ENCODE measurements around the gene GABPA. TPM values are rescaled to one million over a fixed set of nuclear protein-coding genes. Genes with fewer than 3 reads are reported as not detected.

GABPA gene
- total RNA-seq, 2 donors from 2014 or later: 14.9 to 35.9 TPM

DNA sequence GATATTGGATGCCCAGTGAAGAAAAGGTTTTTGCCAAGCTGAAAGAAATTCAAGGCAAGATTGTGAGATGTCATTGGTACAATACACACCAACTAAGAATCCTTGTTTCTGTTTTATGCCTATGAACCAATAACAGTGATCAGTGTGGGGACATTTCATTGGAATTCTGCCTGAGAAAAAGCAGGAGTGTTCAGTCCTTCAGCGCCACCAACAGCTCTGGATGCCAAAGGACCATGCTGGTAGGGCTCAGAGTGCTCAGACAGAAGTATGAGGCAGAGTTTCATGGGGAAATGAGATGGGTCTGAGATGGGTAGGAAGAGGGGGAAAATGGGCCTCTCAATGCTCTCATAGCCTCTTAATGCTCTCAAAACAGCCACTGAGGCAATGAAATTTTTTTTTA lies 56.5 kb downstream of the GABPA start:
- no peak overlapping the region for H3K27ac ChIP-seq
- no peaks in the 10 kb centered on the region for H3K9me3 ChIP-seq
- TF ChIP-seq, protein P1, sequence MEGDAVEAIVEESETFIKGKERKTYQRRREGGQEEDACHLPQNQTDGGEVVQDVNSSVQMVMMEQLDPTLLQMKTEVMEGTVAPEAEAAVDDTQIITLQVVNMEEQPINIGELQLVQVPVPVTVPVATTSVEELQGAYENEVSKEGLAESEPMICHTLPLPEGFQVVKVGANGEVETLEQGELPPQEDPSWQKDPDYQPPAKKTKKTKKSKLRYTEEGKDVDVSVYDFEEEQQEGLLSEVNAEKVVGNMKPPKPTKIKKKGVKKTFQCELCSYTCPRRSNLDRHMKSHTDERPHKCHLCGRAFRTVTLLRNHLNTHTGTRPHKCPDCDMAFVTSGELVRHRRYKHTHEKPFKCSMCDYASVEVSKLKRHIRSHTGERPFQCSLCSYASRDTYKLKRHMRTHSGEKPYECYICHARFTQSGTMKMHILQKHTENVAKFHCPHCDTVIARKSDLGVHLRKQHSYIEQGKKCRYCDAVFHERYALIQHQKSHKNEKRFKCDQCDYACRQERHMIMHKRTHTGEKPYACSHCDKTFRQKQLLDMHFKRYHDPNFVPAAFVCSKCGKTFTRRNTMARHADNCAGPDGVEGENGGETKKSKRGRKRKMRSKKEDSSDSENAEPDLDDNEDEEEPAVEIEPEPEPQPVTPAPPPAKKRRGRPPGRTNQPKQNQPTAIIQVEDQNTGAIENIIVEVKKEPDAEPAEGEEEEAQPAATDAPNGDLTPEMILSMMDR (IDR thresholded peaks at IDR 0.05): no peak
- DNase-seq (ENCODE audit: low spot score): no peak
- peaks cover 0 to 11% of the 10 kb centered on the region in 2 donors for H3K4me1 ChIP-seq (ENCODE audit: control insufficient read depth in 1 of 2, low read depth in 2 of 2)
- ATAC-seq (ENCODE audit: insufficient number of reproducible peaks, low FRiP score, low read depth): no peak
- H3K4me3 ChIP-seq: no peak overlapping the region
- H3K27me3 ChIP-seq (replicated peaks; ENCODE audit: insufficient read depth): no peaks in the 10 kb centered on the region
- no peaks in the 10 kb centered on the region for H3K36me3 ChIP-seq

DNA sequence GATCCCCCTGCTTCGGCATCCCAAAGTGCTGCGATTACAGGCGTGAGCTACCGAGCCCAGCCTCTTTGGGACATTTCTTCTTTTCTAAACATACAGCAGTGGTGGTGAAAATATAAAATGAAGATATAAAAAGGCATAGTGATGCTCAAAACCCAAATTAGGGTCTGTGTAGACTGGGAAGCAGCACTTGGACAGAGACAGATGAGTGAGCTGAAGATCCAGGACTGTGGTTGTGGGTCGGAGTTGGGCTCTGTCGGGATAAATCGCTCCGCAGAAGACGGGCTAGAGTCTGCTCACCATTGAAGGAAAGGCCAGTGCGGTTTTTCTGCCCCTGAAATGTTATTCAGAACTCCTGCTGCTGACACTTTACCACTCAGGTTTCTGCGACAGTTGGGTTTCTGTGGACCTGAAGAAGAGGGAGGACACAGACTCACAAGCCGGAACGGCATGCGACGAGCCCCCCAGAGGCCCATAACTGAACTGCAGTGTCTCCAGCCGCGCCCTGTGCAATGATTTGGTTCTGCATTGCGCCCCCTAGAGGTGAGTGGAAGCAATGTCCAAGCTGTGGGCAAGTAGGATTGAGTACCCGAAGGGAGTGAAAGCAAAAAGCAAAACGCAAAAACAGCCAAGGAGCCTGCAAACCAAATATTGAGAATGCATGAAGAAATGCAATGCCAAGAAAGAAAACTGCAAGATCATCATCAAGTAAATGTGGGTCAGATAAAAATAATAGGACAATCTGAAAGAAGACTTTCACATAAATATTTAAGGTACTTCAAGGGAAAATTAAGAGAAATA lies 66.6 kb downstream of the GABPA start:
- Histone ChIP-seq H3K36me3 (no peaks in the 10 kb centered on the region), H3K27ac (no peak overlapping the region), H3K4me3 (no peak overlapping the region), H3K27me3 (replicated peaks; ENCODE audit: insufficient read depth) (no peaks in the 10 kb centered on the region), H3K4me1 (ENCODE audit: control insufficient read depth in 1 of 2, low read depth in 2 of 2) (peaks cover 0 to 5% of the 10 kb centered on the region in 2 donors), H3K9me3 (no peaks in the 10 kb centered on the region)
- ATAC-seq (ENCODE audit: insufficient number of reproducible peaks, low FRiP score, low read depth): no peak
- TF ChIP-seq, protein P1 (IDR thresholded peaks at IDR 0.05): peak; percentile 84
- peak; percentile 19 for DNase-seq (ENCODE audit: low spot score)

DNA sequence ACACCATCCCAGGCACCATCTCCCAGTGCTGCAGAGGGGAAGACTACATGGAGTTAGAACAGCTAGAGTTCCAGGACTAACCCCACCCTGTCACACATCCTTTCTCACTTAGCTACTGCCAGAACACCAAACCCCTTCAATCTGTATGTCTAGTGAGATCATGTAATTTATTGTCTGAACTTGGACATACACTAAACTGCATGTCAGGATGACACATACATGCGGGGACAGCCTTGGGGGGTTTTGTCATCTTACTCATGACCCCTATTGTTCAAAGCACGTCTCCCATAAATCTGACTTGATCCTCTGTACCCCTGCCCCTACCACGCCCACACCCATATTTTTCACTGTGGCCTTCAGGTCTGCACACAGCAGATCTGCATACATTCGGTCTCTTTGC lies 71.3 kb downstream of the GABPA start:
- DNase-seq (ENCODE audit: low spot score): no peak
- TF ChIP-seq, protein P1 (IDR thresholded peaks at IDR 0.05): no peak

DNA sequence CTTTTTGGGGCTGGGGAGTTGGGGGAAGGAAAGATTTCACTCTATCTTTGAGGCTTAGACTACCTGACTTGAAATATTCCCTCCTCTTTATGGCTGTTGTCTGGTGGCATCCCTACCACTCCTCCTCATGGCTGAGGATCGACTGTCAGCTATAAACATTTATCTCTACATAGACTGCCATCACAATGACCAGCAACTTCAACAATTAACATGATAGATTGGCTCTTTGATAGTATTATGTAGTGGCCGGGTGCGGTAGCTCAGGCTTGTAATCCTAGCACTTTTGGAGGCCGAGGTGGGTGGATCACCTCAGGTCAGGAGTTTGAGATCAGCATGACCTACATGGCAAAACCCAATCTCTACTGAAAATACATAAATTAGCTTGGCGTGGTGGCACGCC lies 72.4 kb downstream of the GABPA start:
- DNase-seq (ENCODE audit: low spot score) (no peak), ATAC-seq (ENCODE audit: insufficient number of reproducible peaks, low FRiP score, low read depth) (no peak)
- no peaks in the 10 kb centered on the region for H3K27me3 ChIP-seq (replicated peaks; ENCODE audit: insufficient read depth)
- TF ChIP-seq, protein P1 (IDR thresholded peaks at IDR 0.05): no peak
- no peak overlapping the region for H3K4me3 ChIP-seq
- H3K27ac ChIP-seq: no peak overlapping the region
- H3K36me3 ChIP-seq: no peaks in the 10 kb centered on the region
- H3K9me3 ChIP-seq: no peaks in the 10 kb centered on the region
- no peaks in the 10 kb centered on the region for H3K4me1 ChIP-seq (ENCODE audit: control insufficient read depth in 1 of 2, low read depth in 2 of 2)

More for the DNA sequence above, 71.3 kb downstream of the GABPA start:
- no peak for ATAC-seq (ENCODE audit: insufficient number of reproducible peaks, low FRiP score, low read depth)
- Histone ChIP-seq H3K36me3 (no peaks in the 10 kb centered on the region), H3K27me3 (replicated peaks; ENCODE audit: insufficient read depth) (no peaks in the 10 kb centered on the region), H3K4me1 (ENCODE audit: control insufficient read depth in 1 of 2, low read depth in 2 of 2) (peaks cover 0 to 5% of the 10 kb centered on the region in 2 donors), H3K4me3 (no peak overlapping the region), H3K27ac (no peak overlapping the region), H3K9me3 (no peaks in the 10 kb centered on the region)

DNA sequence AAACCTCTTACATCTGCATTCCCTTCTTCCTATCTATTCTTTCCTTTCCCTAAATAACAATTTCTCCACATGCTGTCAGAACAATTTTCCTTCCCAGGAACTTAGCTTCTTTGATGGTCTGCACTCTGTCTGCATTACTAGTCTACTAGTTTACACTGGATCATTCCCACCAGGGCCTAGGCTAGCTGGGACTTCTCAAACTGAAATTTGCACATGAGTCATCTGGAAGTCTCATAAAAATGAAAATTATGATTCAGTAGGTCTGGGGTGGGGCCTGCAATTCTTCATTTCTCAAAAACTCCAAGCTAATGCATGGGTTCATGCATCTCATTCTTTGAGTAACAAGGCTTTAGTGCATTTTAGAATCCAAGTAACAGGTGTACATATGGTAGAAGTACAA lies 74.2 kb downstream of the GABPA start:
- Histone ChIP-seq H3K9me3 (no peaks in the 10 kb centered on the region), H3K4me3 (no peak overlapping the region), H3K4me1 (ENCODE audit: control insufficient read depth in 1 of 2, low read depth in 2 of 2) (no peaks in the 10 kb centered on the region), H3K27me3 (replicated peaks; ENCODE audit: insufficient read depth) (no peaks in the 10 kb centered on the region), H3K36me3 (no peaks in the 10 kb centered on the region), H3K27ac (no peak overlapping the region)
- ATAC-seq (ENCODE audit: insufficient number of reproducible peaks, low FRiP score, low read depth) (no peak), DNase-seq (ENCODE audit: low spot score) (no peak)
- TF ChIP-seq, protein P1 (IDR thresholded peaks at IDR 0.05): no peak

Data from thoracic aorta (tissue), 2 donors.